HUES48 (cell line): Measurements from ENCODE around the gene TYW5.
"Not testable (repeated sequence)": the region's sequence is repeated elsewhere in the genome, so short reads cannot be mapped to it uniquely, and the experiment has no call there.

Experiments used
- H3K27ac ChIP-seq: one replicate; pipeline ENCODE4 v1.7.0; 2013; ENCODE audit warnings: low read depth, low read length, inconsistent platforms
- H3K27me3 ChIP-seq: 2 replicates; pipeline ENCODE4 v1.6.1; 2013; ENCODE audit warnings: mild to moderate bottlenecking, low read length; ENCODE audit not compliant: control insufficient read depth, insufficient read depth
- H3K36me3 ChIP-seq: 2 replicates; pipeline ENCODE4 v1.6.1; 2013; ENCODE audit warnings: low read length; ENCODE audit not compliant: control insufficient read depth, insufficient read depth
- H3K4me1 ChIP-seq: 2 replicates; pipeline ENCODE4 v1.6.1; 2013; ENCODE audit warnings: mild to moderate bottlenecking, low read length; ENCODE audit not compliant: control insufficient read depth, insufficient read depth
- H3K4me3 ChIP-seq: 2 replicates; pipeline ENCODE4 v1.5.1; 2013; ENCODE audit warnings: mild to moderate bottlenecking, low read depth, low read length
- H3K9ac ChIP-seq: 2 replicates; pipeline ENCODE4 v1.6.1; 2013; ENCODE audit warnings: mild to moderate bottlenecking, low read depth, low read length, moderate library complexity
- H3K9me3 ChIP-seq: 2 replicates; pipeline ENCODE4 v1.6.1; 2013; ENCODE audit warnings: low read length; ENCODE audit not compliant: control insufficient read depth, insufficient read depth

TYW5 gene

GRCh38 chr2:199916980-199917379 lies 38.3 kb downstream of the TYW5 start:
- H3K9me3 ChIP-seq = peaks cover 17% of the 10 kb centered on the region
- no peak overlapping the region for H3K27ac ChIP-seq
- H3K4me1 ChIP-seq = peaks cover 7% of the 10 kb centered on the region; the same call in 1 of the 2 replicates
- H3K9ac ChIP-seq = no peak overlapping the region
- H3K36me3 ChIP-seq = peaks cover 71% of the 10 kb centered on the region
- no peaks in the 10 kb centered on the region for H3K27me3 ChIP-seq
- H3K4me3 ChIP-seq = no peak overlapping the region

DNA sequence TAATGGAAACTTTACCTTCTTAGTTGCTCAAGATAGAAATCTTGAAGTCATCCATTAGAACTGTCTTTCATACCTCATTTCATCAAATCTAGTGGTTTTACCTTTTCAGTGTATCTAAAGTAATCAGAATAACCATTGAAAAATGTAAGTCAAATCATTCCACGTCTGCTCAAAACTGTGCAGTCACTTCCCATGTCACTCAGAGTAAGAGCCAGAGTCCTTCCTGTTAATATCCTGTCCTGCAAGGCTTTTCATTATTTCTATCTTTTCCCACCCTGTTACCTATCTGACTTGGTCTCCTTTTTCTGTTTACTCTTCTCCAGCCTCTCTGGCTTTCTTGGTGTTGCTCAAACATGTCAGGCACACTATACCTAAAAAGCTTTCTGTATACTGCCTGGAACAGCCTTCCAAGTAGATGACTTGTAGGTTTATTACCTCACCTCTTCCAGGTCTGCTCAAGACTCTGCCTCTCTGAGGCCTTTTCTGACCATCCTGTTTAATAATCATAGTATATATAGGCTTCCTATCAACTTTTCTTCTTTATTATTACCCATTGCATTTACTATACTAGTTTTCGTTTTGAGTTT lies 40.8 kb downstream of the TYW5 start:
- H3K9me3 ChIP-seq = peaks cover 17% of the 10 kb centered on the region
- peaks cover 58% of the 10 kb centered on the region for H3K36me3 ChIP-seq
- H3K27ac ChIP-seq = no peak overlapping the region
- H3K27me3 ChIP-seq = no peaks in the 10 kb centered on the region
- peaks cover 13% of the 10 kb centered on the region for H3K4me1 ChIP-seq
- H3K4me3 ChIP-seq = no peak overlapping the region
- H3K9ac ChIP-seq = no peak overlapping the region

GRCh38 chr2:199912553-199913114 lies 42.7 kb downstream of the TYW5 start:
- not testable (repeated sequence) for H3K27me3 ChIP-seq, H3K27ac ChIP-seq
- peaks cover 13% of the 10 kb centered on the region for H3K4me1 ChIP-seq
- H3K9me3 ChIP-seq = peaks cover 17% of the 10 kb centered on the region
- H3K36me3 ChIP-seq = peaks cover 40% of the 10 kb centered on the region
- H3K4me3 ChIP-seq = peak overlapping the region; percentile 99
- H3K9ac ChIP-seq = peak overlapping the region; percentile 91; the same call in 1 of the 2 replicates

- H3K4me1 ChIP-seq = peaks cover 13% of the 10 kb centered on the region
- no peaks in the 10 kb centered on the region for H3K27me3 ChIP-seq
- H3K9ac ChIP-seq = peak overlapping the region; percentile 91
- H3K4me3 ChIP-seq = peak overlapping the region; percentile 99
- H3K27ac ChIP-seq = peak overlapping the region; percentile 94
- H3K36me3 ChIP-seq = peaks cover 31% of the 10 kb centered on the region
- H3K9me3 ChIP-seq = peaks cover 13% of the 10 kb centered on the region
These were observed 43.5 kb downstream of the TYW5 start for GRCh38 chr2:199911877-199912161.

GRCh38 chr2:199911052-199911876 lies 44.0 kb downstream of the TYW5 start, which contains the start of gene C2orf69:
C2orf69 (plus strand) TSS chr2:199911293; CDS start chr2:199911439, 146 bp downstream.
- peak within 1 kb of the TSS; percentile 95 for H3K27ac ChIP-seq
- H3K9ac ChIP-seq = peak within 1 kb of the TSS; percentile 91
- peaks cover 8% of the 10 kb centered on the region; the same call in 1 of the 2 replicates for H3K9me3 ChIP-seq
- H3K36me3 ChIP-seq = peaks cover 26% of the 10 kb centered on the region
- no peaks in the 10 kb centered on the region for H3K27me3 ChIP-seq
- H3K4me3 ChIP-seq = peak within 1 kb of the TSS; percentile 99
- H3K4me1 ChIP-seq = peaks cover 13% of the 10 kb centered on the region

DNA sequence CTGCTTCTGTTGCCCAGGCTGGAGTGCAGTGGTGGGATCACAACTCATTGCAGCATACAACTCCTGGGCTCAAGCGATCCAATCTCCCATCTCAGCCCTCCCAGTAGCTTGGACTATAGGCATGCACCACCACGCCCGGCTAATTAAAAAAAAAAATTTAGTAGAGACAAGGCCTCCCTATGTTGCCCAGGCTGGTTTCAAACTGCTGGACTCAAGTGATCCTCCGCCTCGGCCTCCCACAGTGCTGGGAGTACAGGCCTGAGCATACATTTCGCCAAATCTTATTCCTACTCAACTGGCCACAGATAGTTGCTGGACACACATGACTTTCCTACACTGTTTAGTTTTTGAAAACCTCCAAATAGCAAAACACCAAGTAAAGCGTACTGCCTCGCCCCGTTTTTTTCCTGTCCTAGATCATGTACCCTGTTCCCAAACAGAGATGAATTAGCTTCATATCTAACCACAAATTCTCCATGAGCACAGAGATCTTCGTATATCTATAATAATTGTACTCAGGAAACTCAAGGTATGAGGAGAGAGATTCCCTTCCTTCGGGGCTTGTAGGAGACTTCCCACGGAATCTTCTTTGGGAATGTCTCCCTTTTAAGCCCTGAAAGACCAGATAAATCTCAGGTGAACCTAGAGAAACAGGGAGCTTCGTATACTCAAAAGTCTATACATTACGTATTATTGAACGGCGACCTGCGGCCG lies 44.8 kb downstream of the TYW5 start:
- peak overlapping the region; percentile 89 for H3K9ac ChIP-seq
- H3K27ac ChIP-seq = peak overlapping the region; percentile 95

GRCh38 chr2:199907008-199907714 lies 48.1 kb downstream of the TYW5 start:
- H3K9ac ChIP-seq = no peak overlapping the region
- H3K4me3 ChIP-seq = no peak overlapping the region
- no peak overlapping the region for H3K27ac ChIP-seq
- no peaks in the 10 kb centered on the region for H3K9me3 ChIP-seq
- H3K4me1 ChIP-seq = peaks cover 9% of the 10 kb centered on the region
- no peaks in the 10 kb centered on the region for H3K27me3 ChIP-seq
- H3K36me3 ChIP-seq = no peaks in the 10 kb centered on the region

More for the DNA sequence above, 44.8 kb downstream of the TYW5 start:
- Histone ChIP-seq H3K27me3 (no peaks in the 10 kb centered on the region), H3K9me3 (no peaks in the 10 kb centered on the region), H3K36me3 (peaks cover 19% of the 10 kb centered on the region), H3K4me1 (peaks cover 13% of the 10 kb centered on the region), H3K4me3 (peak overlapping the region; percentile 99)

- Histone ChIP-seq H3K36me3 (no peaks in the 10 kb centered on the region), H3K4me1 (no peaks in the 10 kb centered on the region), H3K9me3 (no peaks in the 10 kb centered on the region), H3K9ac (no peak overlapping the region), H3K27ac (no peak overlapping the region), H3K4me3 (no peak overlapping the region), H3K27me3 (no peaks in the 10 kb centered on the region)
These were observed 52.2 kb downstream of the TYW5 start for GRCh38 chr2:199903111-199903510.

DNA sequence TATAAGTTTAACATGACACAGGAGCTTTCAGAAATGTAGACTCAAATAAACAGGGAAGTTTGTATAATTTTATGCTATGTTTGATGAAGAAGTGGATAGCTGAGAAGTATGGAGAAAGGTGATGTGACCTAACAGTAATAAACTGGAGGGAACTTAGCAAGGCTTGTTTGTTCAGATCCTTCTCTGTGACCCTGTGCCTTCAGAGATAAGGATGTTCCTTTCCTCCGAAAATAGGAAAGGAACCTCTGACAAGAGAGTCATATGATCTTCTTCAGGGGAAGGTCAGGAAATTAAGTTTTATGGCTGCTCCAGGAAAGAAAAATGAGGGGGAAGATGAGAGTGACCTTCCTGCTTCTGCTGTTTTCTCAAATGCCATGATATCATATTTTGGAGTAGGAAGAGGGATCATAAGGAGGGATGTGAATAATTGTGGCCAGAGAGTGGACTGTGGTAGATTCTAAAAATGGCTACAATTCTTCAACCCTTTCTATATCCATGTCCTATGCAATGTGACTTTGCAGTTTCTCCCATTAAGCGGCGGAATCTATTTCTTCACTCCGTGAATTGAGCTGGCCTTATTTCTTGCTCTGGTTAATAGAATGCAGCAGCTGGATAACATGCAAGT lies 52.7 kb downstream of the TYW5 start:
- Histone ChIP-seq H3K4me1 (no peaks in the 10 kb centered on the region), H3K27me3 (no peaks in the 10 kb centered on the region), H3K4me3 (no peak overlapping the region), H3K36me3 (no peaks in the 10 kb centered on the region), H3K9ac (no peak overlapping the region), H3K9me3 (no peaks in the 10 kb centered on the region), H3K27ac (no peak overlapping the region)

- H3K27ac ChIP-seq = no peak overlapping the region
- H3K27me3 ChIP-seq = no peaks in the 10 kb centered on the region
- H3K9me3 ChIP-seq = no peaks in the 10 kb centered on the region
- no peaks in the 10 kb centered on the region for H3K36me3 ChIP-seq
- H3K4me1 ChIP-seq = no peaks in the 10 kb centered on the region
- no peak overlapping the region for H3K9ac ChIP-seq
- no peak overlapping the region for H3K4me3 ChIP-seq
These were observed 53.3 kb downstream of the TYW5 start for GRCh38 chr2:199901942-199902341.
